ENCODE results near the gene TMEM123.

Gene TMEM123

GRCh38 chr11:102422817-102423712 lies 29.5 kb downstream of the TMEM123 start:
- no peak for DNase-seq

DNA sequence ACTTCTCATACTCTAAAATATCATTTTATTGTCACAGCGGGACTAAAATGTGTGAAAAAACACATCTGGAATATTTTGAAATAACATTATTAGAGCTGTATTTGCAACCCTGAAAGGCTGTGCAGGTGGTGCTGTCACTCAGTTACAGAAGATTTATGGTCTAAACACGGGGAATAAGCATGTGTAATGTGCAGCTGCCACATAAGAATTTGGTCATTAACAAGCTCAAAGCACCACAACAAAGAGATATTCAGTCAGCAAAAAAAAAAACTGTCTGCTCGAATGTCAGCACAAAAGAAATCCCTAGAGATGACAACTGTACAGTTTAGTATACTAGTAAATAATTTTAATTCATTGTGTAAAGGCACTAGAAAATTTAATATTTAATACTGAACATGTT lies 31.3 kb downstream of the TMEM123 start:
- no peak for DNase-seq

GRCh38 chr11:102420547-102420946 lies 32.0 kb downstream of the TMEM123 start:
- DNase-seq: no peak

- no peak for DNase-seq
Observed at GRCh38 chr11:102419181-102419580, 33.4 kb downstream of the TMEM123 start.

GRCh38 chr11:102416976-102417375 lies 35.6 kb downstream of the TMEM123 start:
- DNase-seq: no peak

GRCh38 chr11:102415304-102415916 lies 37.2 kb downstream of the TMEM123 start:
- DNase-seq: no peak

DNA sequence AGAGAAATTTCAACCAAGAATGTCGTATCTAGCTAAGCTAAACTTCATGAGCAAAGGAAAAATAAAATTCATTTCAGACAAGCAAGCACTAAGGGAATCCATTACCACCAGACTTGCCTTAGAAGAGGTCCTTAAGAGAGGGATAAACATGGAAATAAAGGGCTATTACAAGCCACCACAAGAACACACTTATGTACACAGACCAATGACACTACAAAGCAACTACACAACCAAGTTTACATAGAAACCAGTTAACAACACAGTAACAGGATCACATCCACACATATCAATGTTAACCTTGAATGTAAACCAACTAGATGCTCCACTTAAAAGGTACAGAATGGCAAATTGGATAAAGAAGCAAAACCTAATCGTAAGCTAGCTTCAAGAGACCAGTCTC lies 38.0 kb downstream of the TMEM123 start:
- peak; percentile 19 for DNase-seq

DNA sequence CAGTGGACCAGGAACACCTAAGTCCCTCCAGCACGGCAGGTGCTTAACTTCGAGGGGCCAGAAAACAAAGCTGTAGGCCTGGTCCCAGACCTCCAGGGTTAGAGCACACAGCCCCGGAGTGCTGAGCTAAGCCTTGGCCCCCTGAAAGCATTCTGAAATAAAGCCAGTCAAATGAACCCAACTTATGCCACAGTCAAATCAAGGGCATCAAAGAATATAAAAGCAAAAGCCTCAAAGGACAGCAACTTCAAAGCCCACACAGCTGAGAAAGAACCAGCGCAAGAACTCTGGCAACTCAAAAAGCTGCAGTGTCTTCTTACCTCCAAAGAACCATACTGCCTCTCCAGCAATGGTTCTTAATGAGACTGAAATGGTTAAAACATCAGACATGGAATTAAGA lies 39.1 kb downstream of the TMEM123 start:
- DNase-seq: no peak

DNA sequence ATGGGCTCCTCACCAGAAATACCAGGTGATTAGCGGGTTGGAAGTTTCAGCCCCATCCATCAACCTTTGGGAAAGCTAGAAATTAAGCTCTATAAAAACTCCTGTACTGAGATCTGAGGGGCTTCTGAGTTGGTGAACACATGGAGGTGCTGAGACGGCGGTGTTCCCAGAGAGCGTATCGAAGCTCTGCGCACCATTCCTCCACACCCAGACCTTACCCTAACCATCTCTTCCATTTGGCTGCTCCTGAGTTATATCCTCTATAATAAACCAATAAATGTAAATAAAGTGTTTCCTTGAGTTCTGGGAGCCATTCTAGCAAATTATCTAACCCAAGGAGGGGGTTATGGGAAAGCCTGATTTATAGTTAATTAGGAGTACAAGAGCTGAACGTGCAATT lies 41.4 kb downstream of the TMEM123 start:
- DNase-seq: no peak

DNA sequence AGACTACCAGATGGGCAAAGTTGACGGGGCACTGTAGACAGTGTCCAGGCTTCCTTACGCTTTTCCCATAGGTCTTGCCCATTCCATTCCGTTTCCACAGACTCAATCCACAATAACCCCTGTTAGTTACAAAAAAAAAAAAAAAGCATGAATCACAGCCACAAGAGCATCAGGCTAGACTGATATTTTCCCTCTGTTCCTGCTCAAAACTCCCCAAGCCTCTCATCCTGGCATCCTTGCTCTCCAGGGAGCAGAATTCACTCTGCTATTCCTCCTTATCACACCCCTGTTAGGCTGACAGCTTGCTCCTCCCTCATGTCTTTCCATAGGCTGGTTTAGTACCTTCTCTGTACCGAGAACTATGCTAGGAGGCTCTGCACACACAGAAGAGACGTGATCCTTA lies 42.2 kb downstream of the TMEM123 start:
- no peak for DNase-seq

- DNase-seq: no peak
Observed at GRCh38 chr11:102408339-102408738, 44.2 kb downstream of the TMEM123 start.

GRCh38 chr11:102407901-102408300 lies 44.7 kb downstream of the TMEM123 start:
- DNase-seq: no peak

DNA sequence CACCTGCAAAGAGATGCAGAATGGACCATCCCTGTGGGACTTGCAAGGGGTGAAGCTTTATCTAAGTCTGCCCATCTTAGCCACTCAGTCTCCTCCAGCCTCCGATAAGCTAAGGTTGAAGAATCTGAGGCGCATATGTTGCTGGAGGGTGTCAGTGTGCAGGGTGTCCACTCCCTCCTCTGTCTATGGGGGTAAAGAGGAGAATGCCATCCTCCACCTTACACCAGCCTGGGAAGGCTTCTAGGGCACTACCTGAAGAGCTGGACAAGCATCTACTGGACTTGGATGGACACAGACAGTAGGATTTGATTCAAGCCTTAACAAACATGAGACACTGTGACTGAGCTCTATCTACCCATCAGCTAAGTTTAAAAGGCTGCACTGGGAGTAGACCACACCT lies 46.5 kb downstream of the TMEM123 start:
- DNase-seq: no peak

DNA sequence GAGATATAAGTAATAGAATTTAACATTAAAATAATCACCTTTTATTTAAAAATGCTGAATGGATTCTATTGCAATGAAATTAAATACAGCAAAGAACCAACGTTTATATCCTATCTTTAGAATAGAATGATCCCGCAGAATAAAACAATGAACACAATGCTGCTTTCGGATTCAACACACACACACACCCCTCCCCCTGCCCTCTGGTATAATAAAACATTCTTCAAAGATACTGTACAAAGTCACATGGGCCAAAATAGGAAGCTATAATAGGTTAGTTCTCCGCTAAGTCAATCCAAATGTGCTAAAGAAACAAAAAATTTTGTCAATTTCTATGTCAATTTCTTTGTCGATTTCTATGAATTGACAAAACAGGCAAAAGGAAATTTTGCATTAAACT lies 47.1 kb downstream of the TMEM123 start:
- DNase-seq: no peak

DNA sequence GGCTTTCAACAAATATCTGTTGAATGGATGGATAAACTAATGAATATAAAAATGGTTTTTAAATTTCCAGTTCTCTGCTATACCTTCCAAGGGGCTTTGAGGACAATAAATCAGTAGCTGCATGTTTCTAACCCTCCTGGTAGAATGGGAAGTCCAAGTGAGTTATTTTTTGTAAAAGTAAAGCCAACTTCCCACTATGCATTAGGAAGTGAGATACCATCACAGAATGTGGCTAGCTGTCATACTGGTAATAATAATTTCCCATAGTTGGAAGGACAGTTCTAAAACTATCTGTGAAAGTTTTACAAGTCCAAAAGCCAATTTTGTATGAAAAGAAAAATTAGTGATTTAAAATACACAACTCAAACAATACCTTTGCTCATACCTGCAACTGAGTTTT lies 50.0 kb downstream of the TMEM123 start:
- no peak for DNase-seq

- no peak for DNase-seq
Observed at GRCh38 chr11:102401905-102402304, 50.7 kb downstream of the TMEM123 start.

GRCh38 chr11:102400603-102401002 lies 52.0 kb downstream of the TMEM123 start:
- DNase-seq: no peak

DNA sequence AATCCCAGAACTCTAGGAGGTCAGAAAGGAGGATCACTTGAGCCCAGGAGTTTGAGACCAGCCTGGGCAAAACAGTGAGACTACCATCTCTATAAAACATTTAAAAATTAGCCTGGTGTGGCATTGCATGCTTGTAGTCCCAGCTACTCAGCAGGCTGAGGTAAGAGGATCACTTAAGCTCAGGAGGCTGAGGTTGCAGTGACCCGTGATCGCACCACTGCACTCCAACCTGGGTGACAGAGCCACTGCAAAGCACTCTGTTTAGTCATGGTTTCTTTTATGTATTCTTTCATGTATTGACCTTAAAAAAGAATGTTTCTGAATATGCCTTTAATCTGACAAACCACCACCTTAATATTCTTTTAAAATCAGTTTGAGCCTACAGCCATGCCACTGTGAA lies 53.4 kb downstream of the TMEM123 start:
- DNase-seq: no peak

GRCh38 chr11:102398297-102398696 lies 54.3 kb downstream of the TMEM123 start:
- DNase-seq: no peak

- no peak for DNase-seq
Observed at GRCh38 chr11:102396708-102397563, 55.6 kb downstream of the TMEM123 start.

DNA sequence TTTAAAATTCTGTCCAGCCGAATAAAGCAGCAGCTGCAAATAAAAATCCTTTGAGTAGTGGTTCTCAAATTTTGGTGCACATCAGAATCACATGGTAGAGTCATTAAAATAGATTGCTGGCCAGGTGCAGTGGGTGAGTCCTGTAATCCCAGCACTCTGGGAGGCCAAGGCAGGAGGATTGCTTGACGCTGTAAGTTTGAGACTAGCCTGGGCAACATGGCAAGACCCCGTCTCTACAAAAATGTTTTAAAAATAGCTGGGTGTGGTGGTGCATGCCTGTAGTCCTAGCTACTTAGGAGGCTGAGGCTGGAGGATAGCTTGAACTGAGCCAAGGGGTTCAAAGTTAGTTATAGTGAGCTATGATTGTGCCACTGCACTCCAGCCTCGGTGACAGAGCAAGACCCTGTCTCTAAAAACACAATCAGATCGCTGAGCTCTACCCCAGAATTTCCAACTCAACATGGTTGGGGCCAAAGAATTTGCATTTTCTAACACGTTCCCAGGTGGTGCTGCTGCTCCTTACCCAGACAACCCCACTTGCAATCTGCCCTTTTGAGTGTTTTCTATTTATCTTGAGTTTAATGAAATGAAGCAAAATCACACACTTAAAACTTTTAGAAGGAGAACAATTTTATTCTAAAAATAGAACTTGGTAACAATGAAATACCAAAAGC lies 56.7 kb downstream of the TMEM123 start:
- no peak for DNase-seq

DNA sequence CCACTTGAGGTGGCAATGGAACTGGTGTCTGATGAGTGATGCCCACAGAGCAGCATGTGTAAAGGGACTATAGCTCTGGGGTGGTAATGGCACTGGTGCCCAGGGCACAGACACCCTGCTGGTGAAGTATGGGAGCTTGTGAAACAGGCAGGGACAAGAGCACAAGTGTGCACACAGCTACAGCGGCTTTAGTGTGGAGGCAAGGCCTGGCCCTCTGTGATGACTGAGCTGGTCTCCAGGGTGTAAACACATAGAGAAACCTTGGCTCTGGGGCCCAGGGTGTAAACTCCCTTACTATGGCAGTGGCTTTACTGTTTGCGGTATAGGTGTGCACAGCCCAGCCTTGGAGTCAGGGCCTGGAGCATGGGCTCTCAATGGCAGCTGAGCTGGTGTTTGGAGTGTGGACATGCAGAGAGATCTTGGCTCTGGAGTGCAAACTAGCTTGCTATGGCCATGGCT lies 59.3 kb downstream of the TMEM123 start:
- DNase-seq: no peak

Data from DMS79 treated with DMSO at 0.1 percent for 48 hours (cell line).